SK-N-SH treated with all-trans-retinoic acid at 6 μM for 48 hours (cell line): ENCODE data around the gene LAMP2.
"Not testable (repeated sequence)": the region's sequence is repeated elsewhere in the genome, so short reads cannot be mapped to it uniquely, and the experiment has no call there.

Source experiments
- ATAC-seq: fragments of 200-7000 bp; cut with Tn5 transposase; 3 replicates; pipeline ENCODE4 v1.9.1; 2020; ENCODE audit warnings: mild to moderate bottlenecking, moderate library complexity
- ARNTL ChIP-seq: fragments of 450-650 bp; formaldehyde crosslinking; IDR thresholded peaks from 2 replicates; pipeline ENCODE4 v1.5.0; 2020; ENCODE audit warnings: low read depth, mild to moderate bottlenecking, moderate library complexity, borderline replicate concordance
- BACH2 ChIP-seq: fragments of 250-450 bp; sonication (Bioruptor Pico); IDR thresholded peaks from 2 replicates; pipeline ENCODE4 v1.9.0; 2021; ENCODE audit warnings: mild to moderate bottlenecking, borderline replicate concordance
- CSDC2 ChIP-seq: fragments of 250-450 bp; sonication (Bioruptor Pico); IDR thresholded peaks from 2 replicates; pipeline ENCODE4 v1.5.0; 2020; ENCODE audit warnings: mild to moderate bottlenecking, moderate library complexity
- GLIS3 ChIP-seq: fragments of 250-450 bp; sonication (Bioruptor Pico); IDR thresholded peaks from 2 replicates; pipeline ENCODE4 v1.5.0; 2020; ENCODE audit warnings: mild to moderate bottlenecking, moderate library complexity
- ISL1 ChIP-seq: fragments of 250-450 bp; sonication (Bioruptor Pico); IDR thresholded peaks from 2 replicates; pipeline ENCODE4 v2.1.2; 2022; ENCODE audit warnings: mild to moderate bottlenecking, moderate library complexity
- OSR1 ChIP-seq: fragments of 250-450 bp; sonication (Bioruptor Pico); IDR thresholded peaks from 2 replicates; pipeline ENCODE4 v1.8.0; 2022; ENCODE audit warnings: moderate library complexity, mild to moderate bottlenecking, inconsistent platforms
- PPARA ChIP-seq: fragments of 250-450 bp; sonication (Bioruptor Pico); IDR thresholded peaks from 2 replicates; pipeline ENCODE4 v1.5.0; 2020; ENCODE audit warnings: mild to moderate bottlenecking, borderline replicate concordance
- RARB ChIP-seq: fragments of 250-450 bp; sonication (Bioruptor Pico); IDR thresholded peaks from 2 replicates; pipeline ENCODE4 v1.8.0; 2021; ENCODE audit warnings: mild to moderate bottlenecking, moderate library complexity
- SNAI2 ChIP-seq: fragments of 250-450 bp; sonication (Bioruptor Pico); IDR thresholded peaks from 2 replicates; pipeline ENCODE4 v1.5.0; 2020; ENCODE audit warnings: mild to moderate bottlenecking, moderate library complexity
- TCF4 ChIP-seq: fragments of 250-450 bp; sonication (Bioruptor Pico); IDR thresholded peaks from 2 replicates; pipeline ENCODE4 v1.8.0; 2021; ENCODE audit warnings: mild to moderate bottlenecking, moderate library complexity, borderline replicate concordance
- TOX ChIP-seq: fragments of 250-450 bp; sonication (Bioruptor Pico); IDR thresholded peaks from 2 replicates; pipeline ENCODE4 v1.8.0; 2021; ENCODE audit warnings: mild to moderate bottlenecking, moderate library complexity, borderline replicate concordance
- ZC3H10 ChIP-seq: fragments of 250-450 bp; sonication (Bioruptor Pico); IDR thresholded peaks from 2 replicates; pipeline ENCODE4 v1.5.1; 2021; ENCODE audit warnings: mild to moderate bottlenecking, moderate library complexity
- ZFP3 ChIP-seq: fragments of 250-450 bp; sonication (Bioruptor Pico); IDR thresholded peaks from 2 replicates; pipeline ENCODE4 v1.5.0; 2020; ENCODE audit warnings: mild to moderate bottlenecking, moderate library complexity
- ZFP30 ChIP-seq: fragments of 450-650 bp; formaldehyde crosslinking; IDR thresholded peaks from 2 replicates; pipeline ENCODE4 v1.5.0; 2022; ENCODE audit warnings: mild to moderate bottlenecking, moderate library complexity
- ZNF70 ChIP-seq: fragments of 450-650 bp; formaldehyde crosslinking; IDR thresholded peaks from 2 replicates; pipeline ENCODE4 v1.5.0; 2020; ENCODE audit warnings: mild to moderate bottlenecking, moderate library complexity
- ZNF8 ChIP-seq: fragments of 450-650 bp; formaldehyde crosslinking; IDR thresholded peaks from 2 replicates; pipeline ENCODE4 v1.5.0; 2020; ENCODE audit warnings: mild to moderate bottlenecking, moderate library complexity
- TF ChIP-seq, protein P1 (sequence below): fragments of 250-450 bp; sonication (Bioruptor Pico); IDR thresholded peaks from 2 replicates; pipeline ENCODE4 v1.8.0; 2020; ENCODE audit warnings: mild to moderate bottlenecking, moderate library complexity, borderline replicate concordance
- TF ChIP-seq, protein P2 (sequence below): fragments of 250-450 bp; sonication (Bioruptor Pico); IDR thresholded peaks from 2 replicates; pipeline ENCODE4 v1.5.0; 2020; ENCODE audit warnings: mild to moderate bottlenecking, moderate library complexity
- TF ChIP-seq, protein P3 (sequence below): fragments of 250-450 bp; sonication (Bioruptor Pico); IDR thresholded peaks from 2 replicates; pipeline ENCODE4 v1.5.1; 2021; ENCODE audit warnings: mild to moderate bottlenecking, moderate library complexity
- TF ChIP-seq, protein P4 (sequence below): fragments of 250-450 bp; sonication (Bioruptor Pico); IDR thresholded peaks from 2 replicates; pipeline ENCODE4 v1.8.0; 2021; ENCODE audit warnings: low read depth, mild to moderate bottlenecking, moderate library complexity, borderline replicate concordance
- TF ChIP-seq, protein P5 (sequence below): fragments of 250-450 bp; sonication (Bioruptor Pico); IDR thresholded peaks from 2 replicates; pipeline ENCODE4 v1.5.1; 2020; ENCODE audit warnings: low read depth, mild to moderate bottlenecking, moderate library complexity

LAMP2 gene

DNA sequence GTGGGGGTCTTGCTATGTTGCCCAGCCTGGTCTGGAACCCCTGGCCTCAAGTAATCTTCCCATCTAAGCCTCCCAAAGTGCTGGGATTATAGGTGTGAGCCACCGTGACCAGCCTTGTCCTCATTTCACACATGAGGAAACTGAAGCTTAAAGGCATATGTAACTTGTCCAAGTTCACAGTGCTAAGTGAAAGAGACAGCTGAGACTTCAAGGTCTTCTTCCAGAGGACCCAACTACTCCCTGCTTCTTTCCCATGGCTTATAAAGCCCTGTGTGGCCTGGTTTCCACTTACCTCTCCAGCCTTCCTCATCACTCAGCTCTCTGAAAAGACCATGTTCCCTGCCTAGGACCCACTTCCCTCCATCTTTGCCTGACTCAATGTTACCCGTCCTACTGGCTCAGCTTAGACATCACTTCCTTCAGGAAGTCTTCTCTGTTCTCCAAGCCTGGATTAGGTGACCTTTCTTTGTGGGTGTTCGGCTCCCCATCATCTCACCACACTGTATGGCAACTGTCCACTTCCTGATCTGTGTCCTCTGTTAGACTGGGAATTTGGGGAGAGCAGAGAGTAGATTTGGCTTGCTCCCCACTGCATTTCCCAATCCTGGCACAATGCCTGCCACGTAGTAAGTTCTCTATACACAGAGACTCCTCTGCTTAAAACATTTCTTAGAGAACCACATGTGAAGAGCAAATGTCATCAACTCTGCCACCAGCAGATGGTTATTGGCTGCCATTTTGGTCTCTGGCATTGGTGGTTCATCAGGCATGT, 30.4 kb upstream of the LAMP2 start:
- TF ChIP-seq, protein P1, sequence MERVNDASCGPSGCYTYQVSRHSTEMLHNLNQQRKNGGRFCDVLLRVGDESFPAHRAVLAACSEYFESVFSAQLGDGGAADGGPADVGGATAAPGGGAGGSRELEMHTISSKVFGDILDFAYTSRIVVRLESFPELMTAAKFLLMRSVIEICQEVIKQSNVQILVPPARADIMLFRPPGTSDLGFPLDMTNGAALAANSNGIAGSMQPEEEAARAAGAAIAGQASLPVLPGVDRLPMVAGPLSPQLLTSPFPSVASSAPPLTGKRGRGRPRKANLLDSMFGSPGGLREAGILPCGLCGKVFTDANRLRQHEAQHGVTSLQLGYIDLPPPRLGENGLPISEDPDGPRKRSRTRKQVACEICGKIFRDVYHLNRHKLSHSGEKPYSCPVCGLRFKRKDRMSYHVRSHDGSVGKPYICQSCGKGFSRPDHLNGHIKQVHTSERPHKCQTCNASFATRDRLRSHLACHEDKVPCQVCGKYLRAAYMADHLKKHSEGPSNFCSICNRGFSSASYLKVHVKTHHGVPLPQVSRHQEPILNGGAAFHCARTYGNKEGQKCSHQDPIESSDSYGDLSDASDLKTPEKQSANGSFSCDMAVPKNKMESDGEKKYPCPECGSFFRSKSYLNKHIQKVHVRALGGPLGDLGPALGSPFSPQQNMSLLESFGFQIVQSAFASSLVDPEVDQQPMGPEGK (CRISPR knock-in tag): no peak
- TF ChIP-seq ZC3H10 (CRISPR knock-in tag) (no peak), ISL1 (CRISPR knock-in tag) (no peak), PPARA (CRISPR knock-in tag) (no peak), TOX (CRISPR knock-in tag) (no peak), ZFP3 (no peak), ZNF70 (CRISPR knock-in tag) (no peak), CSDC2 (CRISPR knock-in tag) (no peak)
- TF ChIP-seq, protein P2, sequence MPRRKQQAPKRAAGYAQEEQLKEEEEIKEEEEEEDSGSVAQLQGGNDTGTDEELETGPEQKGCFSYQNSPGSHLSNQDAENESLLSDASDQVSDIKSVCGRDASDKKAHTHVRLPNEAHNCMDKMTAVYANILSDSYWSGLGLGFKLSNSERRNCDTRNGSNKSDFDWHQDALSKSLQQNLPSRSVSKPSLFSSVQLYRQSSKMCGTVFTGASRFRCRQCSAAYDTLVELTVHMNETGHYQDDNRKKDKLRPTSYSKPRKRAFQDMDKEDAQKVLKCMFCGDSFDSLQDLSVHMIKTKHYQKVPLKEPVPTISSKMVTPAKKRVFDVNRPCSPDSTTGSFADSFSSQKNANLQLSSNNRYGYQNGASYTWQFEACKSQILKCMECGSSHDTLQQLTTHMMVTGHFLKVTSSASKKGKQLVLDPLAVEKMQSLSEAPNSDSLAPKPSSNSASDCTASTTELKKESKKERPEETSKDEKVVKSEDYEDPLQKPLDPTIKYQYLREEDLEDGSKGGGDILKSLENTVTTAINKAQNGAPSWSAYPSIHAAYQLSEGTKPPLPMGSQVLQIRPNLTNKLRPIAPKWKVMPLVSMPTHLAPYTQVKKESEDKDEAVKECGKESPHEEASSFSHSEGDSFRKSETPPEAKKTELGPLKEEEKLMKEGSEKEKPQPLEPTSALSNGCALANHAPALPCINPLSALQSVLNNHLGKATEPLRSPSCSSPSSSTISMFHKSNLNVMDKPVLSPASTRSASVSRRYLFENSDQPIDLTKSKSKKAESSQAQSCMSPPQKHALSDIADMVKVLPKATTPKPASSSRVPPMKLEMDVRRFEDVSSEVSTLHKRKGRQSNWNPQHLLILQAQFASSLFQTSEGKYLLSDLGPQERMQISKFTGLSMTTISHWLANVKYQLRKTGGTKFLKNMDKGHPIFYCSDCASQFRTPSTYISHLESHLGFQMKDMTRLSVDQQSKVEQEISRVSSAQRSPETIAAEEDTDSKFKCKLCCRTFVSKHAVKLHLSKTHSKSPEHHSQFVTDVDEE: no peak
- TF ChIP-seq, all 23 proteins: peak for 0
- ATAC-seq: no peak

DNA sequence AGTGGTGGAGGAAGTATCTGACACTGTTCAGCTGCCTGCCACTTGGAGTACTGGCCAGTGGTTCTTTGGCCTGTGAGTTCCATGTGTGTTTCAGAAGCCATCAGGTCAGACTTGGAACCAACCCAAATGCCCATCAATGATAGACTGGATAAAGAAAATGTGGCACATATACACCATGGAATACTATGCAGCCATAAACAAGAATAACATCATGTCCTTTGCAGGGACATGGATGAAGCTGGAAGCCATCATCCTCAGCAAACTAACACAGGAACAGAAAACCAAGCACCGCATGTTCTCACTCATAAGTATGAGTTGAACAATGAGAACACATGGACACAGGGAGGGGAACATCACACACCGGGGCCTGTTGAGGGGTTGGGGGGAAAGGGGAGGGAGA, 21.0 kb upstream of the LAMP2 start:
- ATAC-seq: not testable (repeated sequence)

DNA sequence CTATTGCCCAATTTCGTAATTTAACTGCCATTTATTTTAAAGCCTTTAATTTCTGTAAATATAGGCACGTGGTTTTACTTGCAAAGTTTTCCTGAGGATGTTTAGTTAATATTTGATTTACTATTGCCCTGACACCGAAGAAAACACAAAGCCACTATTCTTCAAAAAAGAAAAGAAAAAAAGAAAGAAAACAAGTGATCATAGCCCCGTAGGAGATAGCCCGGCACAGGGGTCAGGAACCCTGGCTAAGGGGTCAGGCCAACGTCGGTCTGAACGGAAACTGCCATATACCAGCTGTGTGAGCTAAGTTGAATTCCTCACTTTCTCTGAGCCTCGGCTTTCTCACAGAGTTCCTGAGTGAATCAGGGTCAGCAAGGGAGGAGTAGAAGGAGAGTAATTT, 17.7 kb upstream of the LAMP2 start:
- ATAC-seq: no peak
- no peak for TF ChIP-seq GLIS3 (CRISPR knock-in tag)

DNA sequence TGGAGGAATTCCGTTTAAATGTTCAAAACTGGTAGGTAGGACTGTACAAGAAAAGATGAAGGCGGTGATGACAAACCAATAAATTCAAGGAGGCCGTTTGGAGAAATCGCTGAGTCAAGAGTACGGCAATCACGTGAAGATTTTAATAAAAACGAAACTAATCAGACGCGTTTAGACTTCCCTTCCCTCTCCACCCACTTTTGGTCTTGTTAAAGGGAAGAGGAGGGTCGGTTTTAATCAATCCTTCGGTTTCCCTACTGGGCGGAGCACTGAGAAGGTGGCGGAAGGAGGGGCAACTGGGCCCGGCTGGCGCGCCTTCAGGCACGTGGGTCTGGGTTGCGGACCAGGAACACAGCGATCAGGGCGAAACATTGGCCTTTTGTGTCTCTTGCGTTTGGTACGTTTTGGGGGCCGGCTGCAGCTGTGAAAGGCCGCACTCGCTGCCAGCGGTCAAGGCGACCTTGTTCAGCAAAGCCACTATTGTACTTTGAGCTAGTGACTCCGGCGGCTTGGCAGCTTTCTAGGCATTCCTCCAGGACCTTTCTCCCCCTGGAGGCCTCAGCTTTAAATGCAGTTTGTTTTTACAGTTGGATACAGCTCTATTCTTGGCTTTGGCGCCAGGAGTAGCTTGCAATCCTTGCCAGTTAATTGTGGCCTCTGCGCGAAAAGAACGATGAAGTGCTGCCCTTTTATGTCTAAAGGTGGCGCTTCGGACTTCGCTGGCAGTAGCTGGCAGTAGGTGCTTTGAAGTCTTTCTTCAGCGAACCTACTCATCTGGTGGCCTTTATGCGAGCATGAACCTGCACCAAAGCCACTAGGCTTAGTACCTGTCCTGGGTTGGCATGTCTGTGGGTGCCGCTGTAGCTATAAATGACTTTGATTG, 16.8 kb upstream of the LAMP2 start:
- TF ChIP-seq PPARA (CRISPR knock-in tag) (no peak), CSDC2 (CRISPR knock-in tag) (0 out of 2 replicates have a peak, but pooled peaks have one; percentile 24)
- ATAC-seq: peak; percentile 96

DNA sequence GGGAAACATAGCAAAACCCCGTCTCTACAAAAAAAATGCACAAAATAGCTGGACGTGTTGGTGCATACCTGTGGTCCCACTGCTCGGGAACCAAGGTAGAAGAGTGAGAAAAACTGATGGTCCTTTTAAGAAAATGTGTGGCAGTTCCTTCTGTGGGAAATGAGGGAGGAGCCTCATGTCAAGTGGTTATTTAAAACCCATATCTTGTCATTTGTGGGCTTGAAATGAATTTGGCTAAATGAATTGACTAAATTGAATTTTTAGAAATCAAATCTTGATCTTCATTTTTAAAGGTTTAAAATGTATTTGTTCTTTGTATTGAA, 16.2 kb upstream of the LAMP2 start:
- TF ChIP-seq ZFP3 (no peak), ISL1 (CRISPR knock-in tag) (no peak), ZNF8 (CRISPR knock-in tag) (no peak), CSDC2 (CRISPR knock-in tag) (no peak), ZC3H10 (CRISPR knock-in tag) (no peak), OSR1 (CRISPR knock-in tag) (no peak), ARNTL (no peak), ZNF70 (CRISPR knock-in tag) (no peak), TOX (CRISPR knock-in tag) (no peak), ZFP30 (CRISPR knock-in tag) (no peak), GLIS3 (CRISPR knock-in tag) (no peak), SNAI2 (CRISPR knock-in tag) (no peak), BACH2 (CRISPR knock-in tag) (no peak), RARB (no peak), TCF4 (CRISPR knock-in tag) (no peak)
- TF ChIP-seq, protein P3, sequence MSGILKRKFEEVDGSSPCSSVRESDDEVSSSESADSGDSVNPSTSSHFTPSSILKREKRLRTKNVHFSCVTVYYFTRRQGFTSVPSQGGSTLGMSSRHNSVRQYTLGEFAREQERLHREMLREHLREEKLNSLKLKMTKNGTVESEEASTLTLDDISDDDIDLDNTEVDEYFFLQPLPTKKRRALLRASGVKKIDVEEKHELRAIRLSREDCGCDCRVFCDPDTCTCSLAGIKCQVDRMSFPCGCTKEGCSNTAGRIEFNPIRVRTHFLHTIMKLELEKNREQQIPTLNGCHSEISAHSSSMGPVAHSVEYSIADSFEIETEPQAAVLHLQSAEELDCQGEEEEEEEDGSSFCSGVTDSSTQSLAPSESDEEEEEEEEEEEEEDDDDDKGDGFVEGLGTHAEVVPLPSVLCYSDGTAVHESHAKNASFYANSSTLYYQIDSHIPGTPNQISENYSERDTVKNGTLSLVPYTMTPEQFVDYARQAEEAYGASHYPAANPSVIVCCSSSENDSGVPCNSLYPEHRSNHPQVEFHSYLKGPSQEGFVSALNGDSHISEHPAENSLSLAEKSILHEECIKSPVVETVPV (CRISPR knock-in tag): no peak
- TF ChIP-seq, protein P4, sequence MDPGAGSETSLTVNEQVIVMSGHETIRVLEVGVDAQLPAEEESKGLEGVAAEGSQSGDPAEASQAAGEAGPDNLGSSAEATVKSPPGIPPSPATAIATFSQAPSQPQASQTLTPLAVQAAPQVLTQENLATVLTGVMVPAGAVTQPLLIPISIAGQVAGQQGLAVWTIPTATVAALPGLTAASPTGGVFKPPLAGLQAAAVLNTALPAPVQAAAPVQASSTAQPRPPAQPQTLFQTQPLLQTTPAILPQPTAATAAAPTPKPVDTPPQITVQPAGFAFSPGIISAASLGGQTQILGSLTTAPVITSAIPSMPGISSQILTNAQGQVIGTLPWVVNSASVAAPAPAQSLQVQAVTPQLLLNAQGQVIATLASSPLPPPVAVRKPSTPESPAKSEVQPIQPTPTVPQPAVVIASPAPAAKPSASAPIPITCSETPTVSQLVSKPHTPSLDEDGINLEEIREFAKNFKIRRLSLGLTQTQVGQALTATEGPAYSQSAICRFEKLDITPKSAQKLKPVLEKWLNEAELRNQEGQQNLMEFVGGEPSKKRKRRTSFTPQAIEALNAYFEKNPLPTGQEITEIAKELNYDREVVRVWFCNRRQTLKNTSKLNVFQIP (CRISPR knock-in tag): no peak
- TF ChIP-seq, protein P5, sequence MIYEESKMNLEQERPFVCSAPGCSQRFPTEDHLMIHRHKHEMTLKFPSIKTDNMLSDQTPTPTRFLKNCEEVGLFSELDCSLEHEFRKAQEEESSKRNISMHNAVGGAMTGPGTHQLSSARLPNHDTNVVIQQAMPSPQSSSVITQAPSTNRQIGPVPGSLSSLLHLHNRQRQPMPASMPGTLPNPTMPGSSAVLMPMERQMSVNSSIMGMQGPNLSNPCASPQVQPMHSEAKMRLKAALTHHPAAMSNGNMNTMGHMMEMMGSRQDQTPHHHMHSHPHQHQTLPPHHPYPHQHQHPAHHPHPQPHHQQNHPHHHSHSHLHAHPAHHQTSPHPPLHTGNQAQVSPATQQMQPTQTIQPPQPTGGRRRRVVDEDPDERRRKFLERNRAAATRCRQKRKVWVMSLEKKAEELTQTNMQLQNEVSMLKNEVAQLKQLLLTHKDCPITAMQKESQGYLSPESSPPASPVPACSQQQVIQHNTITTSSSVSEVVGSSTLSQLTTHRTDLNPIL (CRISPR knock-in tag): no peak
- no peak for ATAC-seq
